ENCODE results near the gene CASS4. TPM values are rescaled to one million over a fixed set of nuclear protein-coding genes. Genes with fewer than 3 reads are reported as not detected.

The CASS4 gene
- total RNA-seq, 1 donor from 2014 or later: not detected

DNA sequence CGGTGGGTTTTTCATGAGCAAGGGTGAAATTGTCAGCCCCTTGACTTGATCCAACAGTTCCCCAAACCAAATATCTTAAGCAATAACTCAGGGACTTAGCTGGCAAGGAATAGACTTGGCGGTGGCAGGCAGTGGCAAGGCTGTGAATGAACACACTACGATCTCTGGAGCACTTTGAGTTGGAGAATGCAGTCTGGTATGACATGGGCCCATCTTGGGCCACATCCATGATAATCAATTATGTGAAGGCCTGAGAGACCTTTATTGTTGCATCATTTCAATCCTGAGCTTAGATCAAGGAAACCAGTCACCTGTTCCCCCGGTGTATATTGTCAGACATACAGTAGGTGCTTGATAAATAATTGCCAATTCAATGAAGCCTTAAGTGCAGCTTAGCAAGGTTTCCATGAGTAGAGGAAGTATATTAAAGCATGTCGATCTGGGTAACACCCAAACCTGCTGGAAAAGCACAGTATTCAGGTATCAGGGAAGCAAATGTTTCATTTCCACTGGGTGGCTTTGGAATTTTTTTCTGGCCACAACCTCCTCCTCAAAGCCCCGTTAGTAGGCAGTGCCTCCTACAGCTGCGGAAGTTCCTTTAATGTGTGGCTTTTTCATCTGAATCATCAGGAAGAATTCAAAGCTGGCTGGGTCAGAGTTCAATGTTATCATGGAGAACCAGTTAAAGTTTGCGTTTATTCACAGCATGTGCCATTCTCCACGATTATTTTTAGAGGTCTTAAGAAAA, 10.2 kb downstream of the CASS4 start:
- peaks cover 22% of the 10 kb centered on the region for H3K4me1 Mint-ChIP-seq
- Histone ChIP-seq H3K36me3 (no peaks in the 10 kb centered on the region), H3K9ac (no peak overlapping the region), H3F3A (ENCODE audit: low read depth) (no peaks in the 10 kb centered on the region), H3K4me2 (no peak overlapping the region), H4K20me1 (ENCODE audit: low read depth) (no peaks in the 10 kb centered on the region), H2AFZ (replicated peaks) (no peak overlapping the region), H3K27me3 (peaks cover 39% of the 10 kb centered on the region), H3K4me3 (no peak overlapping the region), H3K79me2 (ENCODE audit: low read depth) (no peaks in the 10 kb centered on the region), H3K27ac (no peak overlapping the region), H3K4me1 (no peaks in the 10 kb centered on the region), H3K9me3 (ENCODE audit: low read depth) (no peaks in the 10 kb centered on the region)
- H3K4me3 Mint-ChIP-seq: no peak overlapping the region
- no peaks in the 10 kb centered on the region for H3K9me3 Mint-ChIP-seq
- DNase-seq (ENCODE audit: low spot score): no peak
- no peaks in the 10 kb centered on the region for H3K27me3 Mint-ChIP-seq (ENCODE audit: insufficient read depth, low read depth)
- TF ChIP-seq CTCF (IDR thresholded peaks at IDR 0.05) (no peak), EZH2phosphoT487 (IDR thresholded peaks at IDR 0.05) (no peak), EZH2 (IDR thresholded peaks at IDR 0.05) (no peak)
- H3K36me3 Mint-ChIP-seq: no peaks in the 10 kb centered on the region
- H3K27ac Mint-ChIP-seq: peak overlapping the region; percentile 88

DNA sequence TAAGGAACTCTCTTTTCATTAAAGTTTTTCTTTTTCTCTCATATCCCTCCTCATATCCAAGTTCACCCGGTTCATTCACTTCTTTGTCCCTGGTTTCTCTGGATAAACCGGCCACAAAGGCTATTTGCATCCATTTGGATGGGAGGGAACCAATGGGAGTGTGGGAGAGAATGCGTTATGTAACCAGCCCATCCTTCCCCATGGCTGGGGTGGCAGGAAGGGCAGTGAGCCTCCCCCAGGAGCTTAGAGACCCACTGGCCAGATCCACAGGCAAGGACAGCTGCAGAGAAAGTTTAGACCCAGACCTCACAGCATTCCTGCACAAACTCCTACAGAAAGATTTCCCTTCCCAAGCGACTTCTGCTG, 10.7 kb downstream of the CASS4 start:
- no peaks in the 10 kb centered on the region for H3K27me3 Mint-ChIP-seq (ENCODE audit: insufficient read depth, low read depth)
- no peak overlapping the region for H3K9ac ChIP-seq
- H4K20me1 ChIP-seq (ENCODE audit: low read depth): no peaks in the 10 kb centered on the region
- H3K4me1 Mint-ChIP-seq: peaks cover 22% of the 10 kb centered on the region
- H3K79me2 ChIP-seq (ENCODE audit: low read depth): no peaks in the 10 kb centered on the region
- no peak for DNase-seq (ENCODE audit: low spot score)
- no peak overlapping the region for H2AFZ ChIP-seq (replicated peaks)
- no peaks in the 10 kb centered on the region for H3K9me3 Mint-ChIP-seq
- no peak for TF ChIP-seq EZH2phosphoT487 (IDR thresholded peaks at IDR 0.05)
- TF ChIP-seq CTCF (IDR thresholded peaks at IDR 0.05): no peak
- no peak for TF ChIP-seq EZH2 (IDR thresholded peaks at IDR 0.05)
- no peaks in the 10 kb centered on the region for H3F3A ChIP-seq (ENCODE audit: low read depth)
- no peak overlapping the region for H3K27ac ChIP-seq
- peak overlapping the region; percentile 88 for H3K27ac Mint-ChIP-seq
- no peak overlapping the region for H3K4me3 ChIP-seq
- H3K4me2 ChIP-seq: no peak overlapping the region
- no peaks in the 10 kb centered on the region for H3K36me3 ChIP-seq
- no peaks in the 10 kb centered on the region for H3K36me3 Mint-ChIP-seq
- H3K9me3 ChIP-seq (ENCODE audit: low read depth): no peaks in the 10 kb centered on the region
- no peaks in the 10 kb centered on the region for H3K4me1 ChIP-seq
- H3K4me3 Mint-ChIP-seq: no peak overlapping the region
- H3K27me3 ChIP-seq: peaks cover 39% of the 10 kb centered on the region

DNA sequence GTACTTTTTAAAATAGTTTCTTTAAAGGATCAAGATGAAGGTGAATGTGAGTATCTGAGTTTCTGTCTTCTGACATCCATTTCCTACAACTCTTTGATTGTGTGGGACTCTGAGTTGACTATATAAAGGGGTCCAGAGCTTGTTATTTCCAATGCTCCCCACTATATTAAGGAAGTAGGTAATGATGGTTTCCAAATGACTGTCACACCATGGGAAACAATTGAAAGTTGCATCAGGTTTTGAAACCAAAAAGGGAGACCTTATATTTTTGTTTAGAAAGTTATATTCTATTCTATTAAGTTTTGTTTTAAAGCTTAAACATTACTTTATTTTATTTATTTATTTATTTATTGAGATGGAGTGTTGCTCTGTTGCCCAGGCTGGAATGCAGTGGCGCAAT, 11.2 kb downstream of the CASS4 start:
- no peak overlapping the region for H3K9ac ChIP-seq
- H3K9me3 Mint-ChIP-seq: no peaks in the 10 kb centered on the region

More for the DNA sequence above, 11.2 kb downstream of the CASS4 start:
- Mint-ChIP-seq H3K4me3 (no peak overlapping the region), H3K27me3 (ENCODE audit: insufficient read depth, low read depth) (no peaks in the 10 kb centered on the region), H3K4me1 (peaks cover 22% of the 10 kb centered on the region), H3K36me3 (no peaks in the 10 kb centered on the region), H3K27ac (no peak overlapping the region)
- Histone ChIP-seq H3K4me2 (no peak overlapping the region), H3K79me2 (ENCODE audit: low read depth) (no peaks in the 10 kb centered on the region), H3K9me3 (ENCODE audit: low read depth) (no peaks in the 10 kb centered on the region), H3F3A (ENCODE audit: low read depth) (no peaks in the 10 kb centered on the region), H3K27ac (no peak overlapping the region), H3K4me1 (no peaks in the 10 kb centered on the region), H3K27me3 (peaks cover 39% of the 10 kb centered on the region), H3K4me3 (no peak overlapping the region), H2AFZ (replicated peaks) (no peak overlapping the region), H3K36me3 (no peaks in the 10 kb centered on the region), H4K20me1 (ENCODE audit: low read depth) (no peaks in the 10 kb centered on the region)
- no peak for DNase-seq (ENCODE audit: low spot score)
- no peak for TF ChIP-seq EZH2 (IDR thresholded peaks at IDR 0.05)
- TF ChIP-seq EZH2phosphoT487 (IDR thresholded peaks at IDR 0.05): no peak
- no peak for TF ChIP-seq CTCF (IDR thresholded peaks at IDR 0.05)
